Suppressor macrophage (primary cell): ENCODE results near the gene DNASE1.

Experiments used
- DNase-seq, 4 experiments: peaks; one replicate each; pipeline ENCODE4 v3.0.0-alpha.2; 2020 to 2022

Gene DNASE1

DNA sequence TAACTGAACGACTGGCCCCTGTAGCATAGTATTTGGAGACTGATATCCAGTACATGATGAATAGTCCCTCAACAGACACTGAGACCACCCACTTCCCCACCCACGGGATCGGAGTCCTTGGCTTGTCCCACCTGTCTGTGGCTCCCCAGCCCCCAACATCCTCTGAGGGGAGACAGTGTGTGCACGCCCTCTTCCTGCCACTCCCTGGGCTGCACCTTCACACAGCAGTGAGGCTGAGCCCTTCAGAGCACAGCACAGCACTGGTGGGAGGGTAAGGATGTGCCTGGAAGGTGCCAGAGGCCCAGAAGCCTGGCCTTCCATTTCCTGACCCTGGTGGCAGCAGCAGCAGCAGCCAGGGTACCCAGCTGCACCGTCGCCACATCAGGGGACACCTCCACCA, 11.0 kb downstream of the DNASE1 start:
- DNase-seq: no peak

DNA sequence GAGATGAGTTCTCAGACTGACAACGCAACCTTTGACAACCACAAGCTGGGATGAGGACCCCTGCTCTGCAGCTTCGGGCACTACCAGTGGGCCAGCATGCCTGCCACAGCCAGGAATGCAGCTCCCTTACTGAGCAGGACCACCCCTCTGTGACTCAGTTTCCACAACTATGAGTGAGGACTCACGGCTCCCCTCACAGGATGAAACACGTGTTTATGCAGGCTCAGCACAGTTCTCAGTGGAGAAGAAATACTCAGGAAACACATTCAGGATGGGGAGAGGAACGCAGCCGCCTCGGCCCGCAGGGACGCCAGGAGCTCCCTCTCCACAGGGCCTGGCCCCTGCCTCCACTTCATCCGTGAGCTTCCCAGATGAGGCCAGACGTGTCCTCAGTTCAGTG, 14.1 kb downstream of the DNASE1 start:
- no peak for DNase-seq

DNA sequence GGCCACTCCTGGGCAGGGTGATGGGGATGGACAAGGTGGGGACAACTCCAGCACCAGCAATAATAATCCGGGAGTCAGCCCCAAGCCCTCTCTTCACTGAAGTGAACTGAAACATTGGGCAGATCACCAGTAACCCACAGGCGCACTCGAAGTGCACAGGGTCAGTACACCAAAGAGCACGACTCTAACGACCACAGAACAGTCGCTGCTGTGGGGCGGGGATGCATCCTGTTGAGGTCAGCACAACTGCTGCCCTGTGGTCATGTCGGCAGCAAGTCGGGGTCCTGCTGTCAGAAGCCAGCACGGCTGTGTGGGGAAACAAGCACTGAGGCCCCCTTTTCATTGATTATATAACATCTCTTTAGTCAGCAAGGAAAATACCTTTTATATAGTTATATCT, 14.6 kb downstream of the DNASE1 start:
- no peak for DNase-seq

- DNase-seq: no peak
These were observed 16.2 kb downstream of the DNASE1 start for GRCh38 chr16:3670711-3671110.

DNA sequence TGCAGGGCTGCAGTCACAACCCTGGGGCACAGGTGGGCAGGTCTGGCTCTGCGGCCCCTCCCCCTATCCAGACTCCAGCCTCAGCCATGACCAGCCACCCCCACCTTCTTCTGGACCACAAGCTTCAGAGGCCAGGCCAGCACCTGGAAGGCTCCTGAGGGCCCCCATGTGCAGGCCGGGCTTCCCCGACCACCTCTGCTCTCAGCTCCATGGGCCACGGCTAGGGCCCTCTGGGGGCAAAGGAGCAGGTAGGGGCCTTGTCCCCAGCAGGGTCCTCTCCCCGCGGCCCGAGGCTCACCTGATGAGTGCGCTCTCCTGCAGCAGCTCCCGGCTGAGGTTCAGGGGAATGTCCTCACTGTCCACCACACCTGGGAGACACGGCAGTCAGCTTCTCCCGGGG, 16.9 kb downstream of the DNASE1 start:
- DNase-seq: no peak

GRCh38 chr16:3672571-3673041, 18.1 kb downstream of the DNASE1 start:
- DNase-seq: no peak

DNA sequence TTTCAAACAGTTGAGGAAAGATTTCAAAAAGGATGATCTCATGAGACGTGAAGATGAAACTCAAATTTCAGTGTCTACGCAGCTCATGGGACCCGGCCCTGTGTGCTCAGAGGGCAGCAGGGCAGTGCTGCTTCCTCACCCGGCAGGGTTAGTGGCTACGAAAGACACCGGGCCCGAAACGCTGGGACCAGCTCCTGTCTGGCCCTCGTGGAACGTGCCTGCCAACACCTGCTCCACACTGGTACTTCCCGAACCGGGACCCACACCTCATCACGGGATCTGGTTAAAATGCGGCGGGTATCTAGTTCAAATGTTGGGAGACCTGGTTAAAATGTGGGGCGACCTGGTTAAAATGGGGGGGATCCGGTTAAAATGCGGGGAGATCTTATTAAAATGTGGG, 18.7 kb downstream of the DNASE1 start:
- DNase-seq: no peak

DNA sequence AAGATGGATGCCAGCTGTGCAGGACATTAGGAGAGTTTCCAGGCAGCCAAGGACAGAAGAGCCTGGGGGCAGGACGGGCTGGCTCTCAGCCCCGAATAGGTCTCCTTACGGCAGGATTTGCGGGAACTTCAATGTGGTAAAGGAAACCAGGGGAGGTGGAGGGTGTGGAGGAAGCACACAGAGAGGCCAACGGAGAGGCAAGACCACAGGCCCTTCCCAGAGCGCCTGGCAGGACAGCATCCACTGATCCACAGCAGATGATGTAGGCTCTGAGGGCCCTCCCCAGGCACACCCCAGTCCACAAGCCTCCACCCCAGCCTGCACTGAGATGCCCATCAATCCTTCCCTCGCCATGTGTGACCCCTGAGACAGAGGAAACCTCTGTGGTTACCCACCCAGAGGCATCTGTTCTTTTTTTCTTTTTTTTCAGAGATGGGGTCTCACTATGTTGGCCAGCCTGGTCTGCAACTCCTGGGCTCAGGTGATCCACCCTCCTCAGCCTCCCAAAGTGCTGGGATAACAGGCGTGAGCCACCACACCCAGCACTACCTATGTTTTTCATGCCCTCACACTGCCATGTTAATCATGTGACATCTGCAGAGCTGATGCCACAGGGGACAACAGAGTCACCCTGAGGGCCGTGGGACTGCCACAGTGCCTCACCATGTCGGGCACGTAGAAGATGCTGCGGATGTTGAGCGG, 19.3 kb downstream of the DNASE1 start:
- no peak for DNase-seq

DNA sequence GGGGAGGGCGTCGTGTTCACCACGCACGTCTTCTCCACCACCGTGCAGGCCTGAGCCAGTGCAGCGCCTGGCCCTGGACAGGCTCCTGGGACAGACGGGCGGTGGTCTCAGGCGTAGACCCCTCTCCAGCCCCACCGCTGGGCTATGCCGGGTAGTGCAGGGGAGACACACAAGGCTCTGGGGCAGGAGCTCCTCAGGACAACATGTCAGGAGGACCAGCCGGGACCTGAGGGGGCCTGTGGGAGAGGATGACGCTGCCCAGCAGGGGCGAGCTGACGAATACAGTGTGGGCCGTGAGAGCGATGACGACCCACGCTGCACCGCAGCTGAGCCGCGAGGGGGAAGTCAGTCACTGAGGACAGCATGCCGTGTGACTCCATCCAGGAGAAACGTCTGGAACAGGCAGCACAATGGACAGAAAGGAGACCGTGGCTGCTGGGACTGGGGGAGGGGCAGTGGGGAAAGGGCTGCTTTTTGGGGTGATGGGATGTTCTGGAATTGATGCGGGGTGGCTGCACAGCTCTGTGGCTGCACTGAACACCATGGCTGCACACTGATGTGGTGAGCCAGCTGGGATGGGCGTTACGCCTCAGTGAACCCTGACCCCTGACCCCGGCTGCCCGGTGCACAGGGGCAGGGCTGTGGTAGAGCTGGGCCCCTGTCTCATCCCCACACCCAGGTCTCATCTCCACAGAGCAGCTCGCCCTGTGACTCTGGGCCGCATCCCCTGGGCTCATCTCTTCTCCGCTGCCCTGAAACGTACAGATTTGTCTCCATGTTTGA, 20.2 kb downstream of the DNASE1 start:
- no peak for DNase-seq

GRCh38 chr16:3675601-3676130, 21.2 kb downstream of the DNASE1 start:
- DNase-seq: no peak

- no peak for DNase-seq
These were observed 23.5 kb downstream of the DNASE1 start for GRCh38 chr16:3677994-3678393.

- peak in 2 of 4 experiments; percentile 16 to 18 for DNase-seq
These were observed 26.7 kb downstream of the DNASE1 start for GRCh38 chr16:3681206-3681605.

- DNase-seq: peak in 3 of 4 experiments; percentile 22 to 27 (median 25)
These were observed 32.5 kb downstream of the DNASE1 start for GRCh38 chr16:3687021-3687420.

GRCh38 chr16:3687792-3688191, 33.3 kb downstream of the DNASE1 start:
- DNase-seq: no peak

DNA sequence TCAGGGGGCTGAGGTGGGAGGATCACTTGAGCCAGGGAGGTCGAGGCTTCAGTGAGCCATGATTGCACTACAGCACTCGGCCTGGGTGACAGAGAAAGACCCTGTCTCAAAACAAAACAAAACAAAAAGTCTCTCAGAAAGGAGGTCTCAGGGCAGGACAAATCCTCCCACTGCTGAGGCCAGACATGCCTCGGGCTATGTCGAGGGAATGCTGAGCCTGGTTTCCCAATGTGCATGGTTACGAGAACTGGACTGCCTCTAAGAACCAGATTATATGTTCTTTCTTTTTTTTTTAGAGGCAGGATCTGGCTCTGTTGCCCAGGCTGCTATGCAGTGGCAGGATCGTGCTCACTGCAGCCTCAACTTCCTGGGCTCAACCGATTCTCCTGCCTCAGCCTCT, 35.2 kb downstream of the DNASE1 start:
- DNase-seq: no peak

DNA sequence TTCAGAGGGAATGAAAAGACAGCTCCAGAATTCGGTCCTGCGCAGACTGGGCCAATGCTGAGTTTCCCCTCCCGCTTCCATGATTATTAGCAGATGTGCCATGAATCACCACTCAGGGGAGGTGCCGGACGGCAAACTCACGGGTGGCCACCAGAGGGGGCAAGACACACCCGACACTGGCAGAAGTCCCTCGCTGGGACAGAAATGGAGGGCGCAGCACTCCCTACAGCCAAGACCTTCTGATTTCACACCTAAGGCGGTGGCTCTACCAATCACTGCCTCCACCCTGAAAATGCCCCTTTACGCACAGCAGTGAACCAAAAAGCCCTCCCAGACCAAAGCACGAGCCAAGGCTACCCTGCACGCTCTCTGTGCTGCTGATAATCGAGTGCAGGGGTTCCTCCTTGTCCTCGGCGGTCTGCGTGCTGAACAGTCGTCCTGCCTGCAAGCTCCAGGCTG, 36.0 kb downstream of the DNASE1 start:
- DNase-seq: peak; percentile 86 to 92 (median 88)

- no peak for DNase-seq
These were observed 36.7 kb downstream of the DNASE1 start for GRCh38 chr16:3690980-3691720.

GRCh38 chr16:3691761-3692160, 37.3 kb downstream of the DNASE1 start:
- no peak for DNase-seq

DNA sequence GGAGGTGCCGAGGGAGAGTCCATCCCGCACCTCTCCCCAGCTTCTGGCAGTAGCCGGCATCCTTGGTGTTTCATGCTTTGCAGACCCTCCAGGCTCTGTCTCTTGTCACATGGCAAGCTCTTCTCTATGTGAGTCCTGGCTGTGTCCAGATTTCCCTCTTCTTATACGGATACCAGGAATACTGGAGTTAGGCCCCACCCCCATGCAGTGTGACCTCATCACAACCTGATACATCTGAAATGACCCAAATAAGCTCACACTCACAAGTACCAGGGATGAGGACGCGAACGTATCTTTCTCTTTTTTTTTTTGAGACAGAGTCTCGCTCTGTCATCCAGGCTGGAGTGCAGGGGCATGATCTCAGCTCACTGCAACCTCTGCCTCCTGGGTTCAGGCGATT, 39.6 kb downstream of the DNASE1 start:
- DNase-seq: no peak

DNA sequence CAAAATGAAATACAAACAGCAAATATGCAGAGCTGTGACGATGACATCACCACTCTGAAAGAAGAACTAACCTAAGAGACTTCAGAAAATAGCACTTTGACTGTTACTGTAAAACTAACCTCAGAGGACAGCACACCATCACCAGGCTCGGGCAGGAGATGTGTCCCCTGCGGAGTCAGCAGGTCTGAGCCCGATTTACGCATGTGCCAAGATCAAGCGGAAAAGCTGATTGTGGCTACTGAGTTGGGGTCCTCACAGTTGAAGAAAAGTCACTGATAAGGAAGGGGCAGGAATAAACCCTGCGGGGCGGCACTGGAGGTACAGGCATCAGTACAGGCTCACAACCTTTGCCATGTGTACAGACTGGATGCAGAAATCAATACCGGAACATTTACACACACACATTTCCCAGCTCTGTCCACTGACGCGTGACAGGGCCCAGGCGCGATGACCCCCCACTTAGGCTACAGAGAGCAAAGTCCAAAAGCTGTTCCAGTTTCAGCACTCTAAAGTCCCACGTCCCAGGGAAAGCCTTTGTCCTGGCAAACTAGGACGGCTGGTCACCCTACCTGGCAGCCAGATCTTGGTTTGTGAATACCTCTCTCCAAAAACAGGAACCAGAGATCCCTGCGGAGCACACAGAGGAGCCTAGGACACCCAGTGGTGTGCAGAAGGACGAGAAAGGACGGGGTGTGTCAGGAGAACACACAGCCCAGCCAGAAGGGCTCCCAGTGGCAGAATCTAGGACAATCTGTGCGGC, 41.3 kb downstream of the DNASE1 start:
- peak; percentile 12 to 62 (median 34) for DNase-seq

- DNase-seq: no peak
These were observed 42.1 kb downstream of the DNASE1 start for GRCh38 chr16:3696425-3697218.
